ENCODE data around the gene MTHFR.

Gene MTHFR

GRCh38 chr1:11826946-11827345 is 21.2 kb upstream of the MTHFR start:
- no peak overlapping the region for H3K27ac ChIP-seq
- H3K36me3 ChIP-seq: peaks cover 44% of the 10 kb centered on the region
- no peaks in the 10 kb centered on the region for H3K27me3 ChIP-seq (ENCODE audit: insufficient read depth, low read depth, severe bottlenecking)
- no peak for DNase-seq
- H3K9me3 ChIP-seq (ENCODE audit: severe bottlenecking): no peaks in the 10 kb centered on the region
- H3K4me3 ChIP-seq (ENCODE audit: low read depth, low read length): no peak overlapping the region
- TF ChIP-seq, protein P1, sequence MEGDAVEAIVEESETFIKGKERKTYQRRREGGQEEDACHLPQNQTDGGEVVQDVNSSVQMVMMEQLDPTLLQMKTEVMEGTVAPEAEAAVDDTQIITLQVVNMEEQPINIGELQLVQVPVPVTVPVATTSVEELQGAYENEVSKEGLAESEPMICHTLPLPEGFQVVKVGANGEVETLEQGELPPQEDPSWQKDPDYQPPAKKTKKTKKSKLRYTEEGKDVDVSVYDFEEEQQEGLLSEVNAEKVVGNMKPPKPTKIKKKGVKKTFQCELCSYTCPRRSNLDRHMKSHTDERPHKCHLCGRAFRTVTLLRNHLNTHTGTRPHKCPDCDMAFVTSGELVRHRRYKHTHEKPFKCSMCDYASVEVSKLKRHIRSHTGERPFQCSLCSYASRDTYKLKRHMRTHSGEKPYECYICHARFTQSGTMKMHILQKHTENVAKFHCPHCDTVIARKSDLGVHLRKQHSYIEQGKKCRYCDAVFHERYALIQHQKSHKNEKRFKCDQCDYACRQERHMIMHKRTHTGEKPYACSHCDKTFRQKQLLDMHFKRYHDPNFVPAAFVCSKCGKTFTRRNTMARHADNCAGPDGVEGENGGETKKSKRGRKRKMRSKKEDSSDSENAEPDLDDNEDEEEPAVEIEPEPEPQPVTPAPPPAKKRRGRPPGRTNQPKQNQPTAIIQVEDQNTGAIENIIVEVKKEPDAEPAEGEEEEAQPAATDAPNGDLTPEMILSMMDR (IDR thresholded peaks at IDR 0.05; ENCODE audit: low read depth, low read length): no peak

GRCh38 chr1:11825131-11825530 is 19.4 kb upstream of the MTHFR start:
- H3K9me3 ChIP-seq (ENCODE audit: severe bottlenecking): no peaks in the 10 kb centered on the region
- TF ChIP-seq, protein P1 (IDR thresholded peaks at IDR 0.05; ENCODE audit: low read depth, low read length): no peak
- H3K36me3 ChIP-seq: peaks cover 37% of the 10 kb centered on the region
- no peaks in the 10 kb centered on the region for H3K27me3 ChIP-seq (ENCODE audit: insufficient read depth, low read depth, severe bottlenecking)
- no peak overlapping the region for H3K4me3 ChIP-seq (ENCODE audit: low read depth, low read length)
- no peak for DNase-seq
- H3K27ac ChIP-seq: no peak overlapping the region

DNA sequence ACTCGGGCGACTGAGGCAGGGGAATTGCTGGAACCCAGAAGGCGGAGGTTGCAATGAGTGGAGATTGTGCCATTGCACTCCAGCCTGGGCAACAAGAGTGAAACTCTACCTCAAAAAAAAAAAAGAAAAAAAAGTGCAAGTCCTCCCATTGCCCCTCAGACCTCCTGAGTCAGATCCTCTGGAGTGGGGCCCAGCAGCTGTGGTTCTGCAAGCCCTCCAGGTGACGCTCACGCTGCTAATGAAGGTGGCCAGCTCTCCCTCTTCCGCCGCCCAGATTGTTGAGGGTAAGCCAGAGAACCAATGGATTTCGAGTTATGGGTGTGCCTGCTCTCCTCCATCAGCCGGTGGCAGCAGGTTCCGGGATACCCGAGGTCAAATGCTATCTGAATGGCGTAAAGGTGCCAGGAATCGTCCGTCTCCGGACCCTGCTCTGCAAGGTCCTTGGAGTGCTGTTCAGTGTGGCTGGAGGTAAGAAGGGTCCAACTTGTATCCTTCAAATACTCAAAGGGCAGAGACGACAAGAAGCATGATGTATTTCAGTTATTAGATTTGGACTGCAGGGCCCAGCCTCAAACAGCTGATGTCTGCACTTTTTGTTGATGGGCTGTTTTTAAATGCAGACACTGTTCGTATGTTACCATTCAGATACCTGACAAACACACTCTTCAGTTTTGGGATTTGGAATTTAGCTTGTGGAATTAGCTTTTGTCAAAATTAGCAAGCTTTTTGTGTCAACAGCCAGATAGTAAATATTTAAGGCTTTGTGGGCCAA is 17.8 kb upstream of the MTHFR start:
- Histone ChIP-seq H3K27me3 (ENCODE audit: insufficient read depth, low read depth, severe bottlenecking) (no peaks in the 10 kb centered on the region), H3K4me3 (ENCODE audit: low read depth, low read length) (no peak overlapping the region), H3K27ac (no peak overlapping the region), H3K36me3 (peaks cover 35% of the 10 kb centered on the region), H3K9me3 (ENCODE audit: severe bottlenecking) (no peaks in the 10 kb centered on the region)
- DNase-seq: no peak
- TF ChIP-seq, protein P1 (IDR thresholded peaks at IDR 0.05; ENCODE audit: low read depth, low read length): no peak

DNA sequence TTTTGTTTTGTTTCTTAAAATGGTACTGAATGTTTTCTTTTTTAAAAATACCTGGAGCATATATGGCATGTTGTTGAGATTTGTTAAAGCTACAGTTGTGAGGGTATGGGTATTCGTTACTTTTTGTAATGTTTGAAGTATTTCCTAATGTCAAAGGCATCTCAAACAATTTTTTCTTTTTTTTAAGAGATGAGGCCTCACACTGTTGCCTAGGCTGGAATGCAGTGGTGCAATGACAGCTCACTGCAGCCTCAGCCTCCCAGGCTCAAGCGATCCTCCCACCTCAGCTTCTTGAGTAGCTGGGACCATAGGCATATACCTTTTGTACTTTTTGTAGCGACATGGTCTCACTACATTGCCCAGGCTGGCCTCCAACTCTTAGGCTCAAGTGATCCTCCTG is 16.3 kb upstream of the MTHFR start:
- TF ChIP-seq, protein P1 (IDR thresholded peaks at IDR 0.05; ENCODE audit: low read depth, low read length): no peak
- no peak for DNase-seq

DNA sequence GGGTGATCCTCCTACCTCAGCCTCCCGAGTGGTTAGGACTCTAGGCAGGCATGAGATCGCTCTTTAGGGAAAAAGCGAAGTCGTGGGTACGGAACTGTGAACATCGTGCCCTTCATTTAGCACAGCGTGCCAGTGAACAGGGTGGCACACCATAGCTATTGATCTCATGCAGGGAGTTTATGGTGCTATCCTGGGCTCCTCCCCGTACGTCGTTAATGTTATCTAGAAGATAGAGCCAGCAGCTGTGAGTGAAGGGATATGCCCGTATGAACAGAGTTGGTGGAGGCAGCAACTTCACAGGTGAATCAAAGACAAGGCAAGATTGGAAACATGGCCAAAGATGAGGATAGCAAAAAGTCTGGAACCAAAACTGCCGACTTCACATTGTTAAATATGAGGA is 11.4 kb upstream of the MTHFR start:
- Histone ChIP-seq H3K9me3 (ENCODE audit: severe bottlenecking) (no peaks in the 10 kb centered on the region), H3K27me3 (ENCODE audit: insufficient read depth, low read depth, severe bottlenecking) (no peaks in the 10 kb centered on the region), H3K4me3 (ENCODE audit: low read depth, low read length) (no peak overlapping the region), H3K27ac (no peak overlapping the region), H3K36me3 (peaks cover 42% of the 10 kb centered on the region)
- no peak for DNase-seq
- TF ChIP-seq, protein P1 (IDR thresholded peaks at IDR 0.05; ENCODE audit: low read depth, low read length): no peak

More for the DNA sequence above, 16.3 kb upstream of the MTHFR start:
- no peak overlapping the region for H3K27ac ChIP-seq
- H3K36me3 ChIP-seq: peaks cover 37% of the 10 kb centered on the region
- H3K9me3 ChIP-seq (ENCODE audit: severe bottlenecking): no peaks in the 10 kb centered on the region
- H3K4me3 ChIP-seq (ENCODE audit: low read depth, low read length): no peak overlapping the region
- H3K27me3 ChIP-seq (ENCODE audit: insufficient read depth, low read depth, severe bottlenecking): no peaks in the 10 kb centered on the region

GRCh38 chr1:11813021-11813420 is 7.3 kb upstream of the MTHFR start:
- H3K36me3 ChIP-seq: peaks cover 54% of the 10 kb centered on the region
- DNase-seq: no peak
- TF ChIP-seq, protein P1 (IDR thresholded peaks at IDR 0.05; ENCODE audit: low read depth, low read length): no peak
- no peak overlapping the region for H3K27ac ChIP-seq
- H3K9me3 ChIP-seq (ENCODE audit: severe bottlenecking): no peaks in the 10 kb centered on the region
- H3K4me3 ChIP-seq (ENCODE audit: low read depth, low read length): no peak overlapping the region
- no peaks in the 10 kb centered on the region for H3K27me3 ChIP-seq (ENCODE audit: insufficient read depth, low read depth, severe bottlenecking)

All from WERI-Rb-1 (cell line).